ENCODE measurements around the gene PDZK1IP1. TPM values are rescaled to one million over a fixed set of nuclear protein-coding genes. Genes with fewer than 3 reads are reported as not detected.

PDZK1IP1 gene
- total RNA-seq (ENCODE audit: unreplicated experiment) = not detected
- long read RNA-seq = 0 reads

DNA sequence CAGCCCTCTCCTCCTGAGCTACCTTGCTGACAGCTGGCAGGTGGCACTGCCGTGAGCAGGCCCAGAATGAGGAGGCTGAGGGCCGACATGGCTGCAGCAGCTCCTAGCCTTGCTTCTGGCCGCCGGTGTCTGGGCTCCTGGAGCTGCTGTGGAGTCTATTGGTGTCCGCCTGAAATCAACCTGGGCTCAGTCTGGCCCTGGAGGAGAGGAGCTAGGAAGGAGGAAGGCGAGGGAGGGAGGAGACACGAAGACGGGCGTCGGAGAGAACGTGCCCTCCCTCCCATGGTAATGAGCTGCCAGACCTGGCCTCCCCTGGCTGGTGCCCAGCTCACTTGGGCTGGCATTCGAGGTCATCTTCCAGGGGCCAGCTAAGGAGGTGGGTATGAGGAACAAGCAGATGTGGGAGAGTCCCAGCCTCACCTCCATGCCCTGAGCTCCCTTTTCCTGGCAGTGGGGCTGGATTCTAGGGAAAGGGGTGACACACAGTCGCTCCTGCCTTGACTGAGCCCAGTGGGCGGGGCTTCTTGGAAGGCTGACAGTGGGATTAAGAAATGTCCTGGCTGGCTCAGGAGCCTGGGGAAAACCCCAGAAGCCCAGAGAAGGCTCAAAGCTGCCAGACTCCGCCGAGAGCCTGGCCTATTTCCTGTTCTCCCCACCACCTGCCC, at the start of gene PDZK1IP1:
TSS of gene PDZK1IP1 (minus strand) at position 193 of the 665 bp plus-strand sequence. CDS start at position 89, 104 bp downstream.
- TF ChIP-seq, protein P1, sequence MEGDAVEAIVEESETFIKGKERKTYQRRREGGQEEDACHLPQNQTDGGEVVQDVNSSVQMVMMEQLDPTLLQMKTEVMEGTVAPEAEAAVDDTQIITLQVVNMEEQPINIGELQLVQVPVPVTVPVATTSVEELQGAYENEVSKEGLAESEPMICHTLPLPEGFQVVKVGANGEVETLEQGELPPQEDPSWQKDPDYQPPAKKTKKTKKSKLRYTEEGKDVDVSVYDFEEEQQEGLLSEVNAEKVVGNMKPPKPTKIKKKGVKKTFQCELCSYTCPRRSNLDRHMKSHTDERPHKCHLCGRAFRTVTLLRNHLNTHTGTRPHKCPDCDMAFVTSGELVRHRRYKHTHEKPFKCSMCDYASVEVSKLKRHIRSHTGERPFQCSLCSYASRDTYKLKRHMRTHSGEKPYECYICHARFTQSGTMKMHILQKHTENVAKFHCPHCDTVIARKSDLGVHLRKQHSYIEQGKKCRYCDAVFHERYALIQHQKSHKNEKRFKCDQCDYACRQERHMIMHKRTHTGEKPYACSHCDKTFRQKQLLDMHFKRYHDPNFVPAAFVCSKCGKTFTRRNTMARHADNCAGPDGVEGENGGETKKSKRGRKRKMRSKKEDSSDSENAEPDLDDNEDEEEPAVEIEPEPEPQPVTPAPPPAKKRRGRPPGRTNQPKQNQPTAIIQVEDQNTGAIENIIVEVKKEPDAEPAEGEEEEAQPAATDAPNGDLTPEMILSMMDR (IDR thresholded peaks at IDR 0.05; ENCODE audit: partially characterized antibody, unreplicated experiment) = no peak
- Mint-ChIP-seq H3K9me3 (ENCODE audit: unreplicated experiment) (peaks cover 7% of the 10 kb centered on the region), H3K4me1 (ENCODE audit: low read depth, unreplicated experiment) (peaks cover 17% of the 10 kb centered on the region), H3K27ac (ENCODE audit: unreplicated experiment) (no peak within 1 kb of the TSS), H3K27me3 (ENCODE audit: unreplicated experiment) (peaks cover 5% of the 10 kb centered on the region), H3K4me3 (ENCODE audit: unreplicated experiment) (no peak within 1 kb of the TSS), H3K36me3 (ENCODE audit: unreplicated experiment) (no peaks in the 10 kb centered on the region)
- no peak for DNase-seq

DNA sequence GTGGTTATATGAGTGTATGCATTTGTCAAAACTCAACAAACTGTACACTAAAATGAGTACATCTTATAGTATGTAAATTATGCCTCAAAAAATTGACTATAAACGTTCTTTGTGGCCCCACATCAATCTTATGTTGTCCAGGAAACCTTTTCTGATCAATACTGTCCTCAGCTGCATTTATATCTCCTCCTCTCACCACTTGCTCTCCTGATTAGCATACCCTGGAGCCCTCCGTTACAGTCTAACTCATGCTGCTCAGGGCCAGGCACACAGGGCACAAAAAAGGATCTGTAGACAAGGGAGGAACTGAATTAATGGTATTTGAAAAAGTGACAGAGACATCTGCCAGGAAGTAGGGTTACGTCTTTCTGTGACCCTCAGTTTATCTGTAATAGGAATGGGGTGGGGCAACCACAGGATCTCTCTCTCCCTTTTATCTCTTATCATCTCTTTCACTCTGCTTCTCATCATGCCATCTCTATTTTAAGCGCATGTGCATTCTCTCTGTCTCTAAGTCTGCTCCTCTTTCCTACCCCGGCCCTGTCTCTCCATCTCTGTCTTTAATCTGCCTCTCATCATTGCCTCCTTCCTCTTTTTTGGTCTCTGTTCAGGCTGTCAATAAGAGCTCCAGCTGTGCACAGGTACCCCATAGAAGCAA, 49.2 kb upstream of the PDZK1IP1 start:
- Mint-ChIP-seq H3K4me1 (ENCODE audit: low read depth, unreplicated experiment) (no peaks in the 10 kb centered on the region), H3K27ac (ENCODE audit: unreplicated experiment) (no peak overlapping the region), H3K4me3 (ENCODE audit: unreplicated experiment) (no peak overlapping the region), H3K27me3 (ENCODE audit: unreplicated experiment) (peaks cover 7% of the 10 kb centered on the region), H3K9me3 (ENCODE audit: unreplicated experiment) (no peaks in the 10 kb centered on the region), H3K36me3 (ENCODE audit: unreplicated experiment) (no peaks in the 10 kb centered on the region)
- TF ChIP-seq, protein P1 (IDR thresholded peaks at IDR 0.05; ENCODE audit: partially characterized antibody, unreplicated experiment) = no peak
- DNase-seq = no peak

DNA sequence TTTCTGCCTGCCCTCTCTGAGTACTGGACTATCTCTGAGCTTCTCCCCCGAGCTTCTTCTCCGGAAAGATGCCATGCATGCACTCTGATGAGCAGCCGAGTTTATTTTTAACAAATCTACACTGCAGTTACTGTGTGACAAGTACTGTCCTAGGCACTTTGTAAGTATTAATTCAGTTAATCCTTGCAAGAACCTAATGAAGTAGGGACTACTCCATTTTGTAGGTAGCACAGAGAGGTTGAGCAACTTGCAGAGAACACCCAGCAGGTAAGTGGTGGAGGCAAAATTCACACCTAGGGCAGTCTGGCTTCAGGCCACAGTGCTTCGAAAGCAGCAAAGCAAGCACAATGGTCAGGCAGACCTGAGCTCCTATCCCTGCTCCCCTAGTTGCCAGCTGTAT, 46.0 kb upstream of the PDZK1IP1 start:
- H3K36me3 Mint-ChIP-seq (ENCODE audit: unreplicated experiment) = no peaks in the 10 kb centered on the region
- TF ChIP-seq, protein P1 (IDR thresholded peaks at IDR 0.05; ENCODE audit: partially characterized antibody, unreplicated experiment) = no peak
- DNase-seq = no peak
- peaks cover 5% of the 10 kb centered on the region for H3K4me1 Mint-ChIP-seq (ENCODE audit: low read depth, unreplicated experiment)
- H3K4me3 Mint-ChIP-seq (ENCODE audit: unreplicated experiment) = no peak overlapping the region
- H3K27ac Mint-ChIP-seq (ENCODE audit: unreplicated experiment) = no peak overlapping the region
- H3K27me3 Mint-ChIP-seq (ENCODE audit: unreplicated experiment) = peaks cover 33% of the 10 kb centered on the region
- H3K9me3 Mint-ChIP-seq (ENCODE audit: unreplicated experiment) = peaks cover 10% of the 10 kb centered on the region

GRCh38 chr1:47235241-47235681, 45.4 kb upstream of the PDZK1IP1 start:
- Mint-ChIP-seq H3K4me1 (ENCODE audit: low read depth, unreplicated experiment) (peaks cover 5% of the 10 kb centered on the region), H3K27ac (ENCODE audit: unreplicated experiment) (no peak overlapping the region), H3K9me3 (ENCODE audit: unreplicated experiment) (peaks cover 12% of the 10 kb centered on the region), H3K27me3 (ENCODE audit: unreplicated experiment) (peaks cover 34% of the 10 kb centered on the region), H3K4me3 (ENCODE audit: unreplicated experiment) (no peak overlapping the region), H3K36me3 (ENCODE audit: unreplicated experiment) (no peaks in the 10 kb centered on the region)
- no peak for DNase-seq
- TF ChIP-seq, protein P1 (IDR thresholded peaks at IDR 0.05; ENCODE audit: partially characterized antibody, unreplicated experiment) = no peak

GRCh38 chr1:47233186-47233585, 43.4 kb upstream of the PDZK1IP1 start:
- TF ChIP-seq, protein P1 (IDR thresholded peaks at IDR 0.05; ENCODE audit: partially characterized antibody, unreplicated experiment) = no peak
- H3K4me1 Mint-ChIP-seq (ENCODE audit: low read depth, unreplicated experiment) = peaks cover 8% of the 10 kb centered on the region
- no peak overlapping the region for H3K27ac Mint-ChIP-seq (ENCODE audit: unreplicated experiment)
- H3K4me3 Mint-ChIP-seq (ENCODE audit: unreplicated experiment) = no peak overlapping the region
- peaks cover 15% of the 10 kb centered on the region for H3K9me3 Mint-ChIP-seq (ENCODE audit: unreplicated experiment)
- no peaks in the 10 kb centered on the region for H3K36me3 Mint-ChIP-seq (ENCODE audit: unreplicated experiment)
- no peak for DNase-seq
- H3K27me3 Mint-ChIP-seq (ENCODE audit: unreplicated experiment) = peaks cover 49% of the 10 kb centered on the region

All from glutamatergic neuron (in vitro differentiated cells).